ENCODE results near the gene PBRM1.

DNA sequence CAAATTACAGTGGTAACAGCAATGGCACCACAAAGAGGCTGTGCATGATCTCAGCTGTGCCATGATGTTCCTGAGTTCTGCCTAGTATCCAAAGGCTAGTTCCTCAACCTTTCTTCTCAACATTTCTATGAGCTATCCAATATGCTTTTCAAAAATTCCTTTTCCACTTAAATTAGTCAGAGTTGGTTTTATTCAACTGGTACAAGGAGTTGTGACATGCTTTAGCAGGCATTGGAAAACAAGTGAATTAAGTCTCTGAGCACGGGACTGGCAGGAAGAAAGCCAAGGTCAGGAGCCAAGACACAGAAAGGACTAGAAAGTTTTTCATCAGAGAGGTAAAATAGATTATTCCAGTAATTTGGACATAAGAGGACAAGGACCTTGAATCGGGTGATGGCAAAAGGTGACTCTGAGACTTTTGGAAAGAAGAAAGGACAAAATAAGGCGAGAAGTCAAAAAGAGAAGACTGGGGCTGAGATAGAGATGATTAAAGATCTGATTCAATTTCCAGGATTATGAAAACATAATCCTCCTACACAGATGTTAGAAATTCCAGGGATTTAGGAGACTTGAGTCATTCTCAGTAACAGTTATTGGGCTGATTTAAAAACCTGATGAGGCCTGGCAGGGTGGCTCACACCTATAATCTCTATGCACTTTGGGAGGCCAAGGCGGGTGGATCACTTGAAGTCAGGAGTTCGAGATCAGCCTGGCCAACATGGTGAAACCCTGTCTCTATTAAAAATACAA, 36.1 kb downstream of the PBRM1 start:
- TF ChIP-seq, protein P1, sequence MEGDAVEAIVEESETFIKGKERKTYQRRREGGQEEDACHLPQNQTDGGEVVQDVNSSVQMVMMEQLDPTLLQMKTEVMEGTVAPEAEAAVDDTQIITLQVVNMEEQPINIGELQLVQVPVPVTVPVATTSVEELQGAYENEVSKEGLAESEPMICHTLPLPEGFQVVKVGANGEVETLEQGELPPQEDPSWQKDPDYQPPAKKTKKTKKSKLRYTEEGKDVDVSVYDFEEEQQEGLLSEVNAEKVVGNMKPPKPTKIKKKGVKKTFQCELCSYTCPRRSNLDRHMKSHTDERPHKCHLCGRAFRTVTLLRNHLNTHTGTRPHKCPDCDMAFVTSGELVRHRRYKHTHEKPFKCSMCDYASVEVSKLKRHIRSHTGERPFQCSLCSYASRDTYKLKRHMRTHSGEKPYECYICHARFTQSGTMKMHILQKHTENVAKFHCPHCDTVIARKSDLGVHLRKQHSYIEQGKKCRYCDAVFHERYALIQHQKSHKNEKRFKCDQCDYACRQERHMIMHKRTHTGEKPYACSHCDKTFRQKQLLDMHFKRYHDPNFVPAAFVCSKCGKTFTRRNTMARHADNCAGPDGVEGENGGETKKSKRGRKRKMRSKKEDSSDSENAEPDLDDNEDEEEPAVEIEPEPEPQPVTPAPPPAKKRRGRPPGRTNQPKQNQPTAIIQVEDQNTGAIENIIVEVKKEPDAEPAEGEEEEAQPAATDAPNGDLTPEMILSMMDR (optimal IDR thresholded peaks at IDR 0.05 in 1 of 3, IDR thresholded peaks at IDR 0.05 in 1 of 3, conservative IDR thresholded peaks at IDR 0.05 in 1 of 3; ENCODE audit: extremely low read depth in 1 of 3, insufficient read depth in 2 of 3, low read length in 3 of 3): no peak
- TF ChIP-seq EZH2 (IDR thresholded peaks at IDR 0.05; ENCODE audit: low read length): no peak

Measured in keratinocyte (primary cell).